B cell (primary cell): ENCODE results near the gene TMEM203. TPM values are rescaled to one million over a fixed set of nuclear protein-coding genes. Genes with fewer than 3 reads are reported as not detected.

Experiments used
- ATAC-seq: fragments of 200-7000 bp; cut with Tn5 transposase; one replicate; pipeline ENCODE4 v1.10.0; 2021; ENCODE audit warnings: low read depth, mild to moderate bottlenecking, moderate number of reproducible peaks, moderate library complexity
- CTCF ChIA-PET: fragments of 350-600 bp; sonication (Branson Sonifier 250); formaldehyde crosslinking; loops from one replicate; lab custom pipeline; 2021; ENCODE audit warnings: antibody characterized with exemption, inconsistent platforms; lab: Charles Lee
- POLR2A ChIA-PET: fragments of 350-600 bp; sonication (Branson Sonifier 250); formaldehyde crosslinking; loops from one replicate; lab custom pipeline; 2021; ENCODE audit warnings: antibody characterized with exemption; lab: Charles Lee
- DNase-seq: peaks from one replicate; pipeline ENCODE4 v3.0.0; 2013
- H2AFZ ChIP-seq: 2 replicates; pipeline ENCODE4 v1.6.1; 2012; ENCODE audit warnings: mild to moderate bottlenecking, low read depth, low read length; ENCODE audit not compliant: insufficient read depth, poor library complexity, severe bottlenecking
- H3K27ac ChIP-seq, 2 donors: 1 replicate in 1 of 2; 2 replicates in 1 of 2; pipeline ENCODE4 v1.5.1; 2012 to 2013; ENCODE audit warnings: low read length in 2 of 2, mild to moderate bottlenecking in 2 of 2, moderate library complexity in 1 of 2
- H3K27me3 ChIP-seq, 4 experiments: fragments of 200-600 bp in 1 of 4; sonication (generic) in 1 of 4; replicated peaks in 1 of 4; 1 replicate in 2 of 4; 2 replicates in 2 of 4; pipeline versions ENCODE4 v1.6.1 to v1.7.0; 2013 to 2016; ENCODE audit warnings: low read length in 3 of 4, mild to moderate bottlenecking in 2 of 4, mixed read lengths in 1 of 4, moderate library complexity in 1 of 4; ENCODE audit not compliant: insufficient read depth in 4 of 4, control insufficient read depth in 3 of 4; ENCODE audit errors: control extremely low read depth in 1 of 4
- H3K36me3 ChIP-seq, 2 experiments: replicated peaks in 1 of 2; 1 replicate in 1 of 2; 2 replicates in 1 of 2; pipeline versions ENCODE4 v1.6.1 to v1.7.1; 2013; ENCODE audit warnings: low read length in 1 of 2; ENCODE audit not compliant: insufficient read depth in 2 of 2, control insufficient read depth in 1 of 2; ENCODE audit errors: control extremely low read depth in 1 of 2, extremely low read depth in 1 of 2
- H3K4me1 ChIP-seq, 2 donors: fragments of 200-600 bp in 1 of 2; sonication (generic) in 1 of 2; 1 replicate in 1 of 2; 2 replicates in 1 of 2; pipeline versions ENCODE4 v1.5.1 to v1.6.1; 2013 to 2017; ENCODE audit warnings: low read length in 2 of 2; ENCODE audit not compliant: control insufficient read depth in 2 of 2, insufficient read depth in 2 of 2
- H3K4me2 ChIP-seq: replicated peaks from 2 replicates; pipeline ENCODE3; 2012; ENCODE audit warnings: mild to moderate bottlenecking, low read depth, low read length; ENCODE audit not compliant: poor library complexity, severe bottlenecking
- H3K4me3 ChIP-seq, 5 experiments: fragments of 200-600 bp in 1 of 5; sonication (generic) in 1 of 5; 1 replicate in 3 of 5; 2 replicates in 2 of 5; pipeline versions ENCODE4 v1.5.1 to v1.7.0; 2011 to 2016; ENCODE audit warnings: low read length in 4 of 5, mild to moderate bottlenecking in 4 of 5, low read depth in 2 of 5, control low read depth in 1 of 5, moderate library complexity in 1 of 5; ENCODE audit not compliant: insufficient read depth in 1 of 5; ENCODE audit errors: control extremely low read depth in 1 of 5, extremely low read depth in 1 of 5
- H3K79me2 ChIP-seq: fragments of 200-600 bp; sonication (generic); one replicate; pipeline ENCODE4 v1.6.0; 2016; ENCODE audit warnings: low read length; ENCODE audit not compliant: control insufficient read depth, insufficient read depth
- H3K9ac ChIP-seq: fragments of 200-600 bp; sonication (generic); 2 replicates; pipeline ENCODE4 v1.6.1; 2017; ENCODE audit warnings: mild to moderate bottlenecking, low read length, moderate library complexity
- H3K9me3 ChIP-seq, 3 donors: one replicate each; pipeline versions ENCODE4 v1.6.1 to v1.7.1; 2013; ENCODE audit warnings: low read length in 2 of 3; ENCODE audit not compliant: control insufficient read depth in 2 of 3, insufficient read depth in 1 of 3; ENCODE audit errors: control extremely low read depth in 1 of 3
- H4K20me1 ChIP-seq: 2 replicates; pipeline ENCODE4 v1.6.0; 2012; ENCODE audit warnings: mild to moderate bottlenecking, low read length; ENCODE audit not compliant: insufficient read depth, control insufficient read depth, poor library complexity, severe bottlenecking
- H3K27ac Mint-ChIP-seq: one replicate; pipeline ENCODE4 v1.8.0; 2021; ENCODE audit warnings: mixed read lengths
- H3K27me3 Mint-ChIP-seq: one replicate; pipeline ENCODE4 v1.8.0; 2021; ENCODE audit warnings: mixed read lengths
- H3K4me1 Mint-ChIP-seq: one replicate; pipeline ENCODE4 v1.8.0; 2021; ENCODE audit warnings: mixed read lengths
- H3K4me3 Mint-ChIP-seq: one replicate; pipeline ENCODE4 v1.8.0; 2021; ENCODE audit warnings: mixed read lengths
- H3K9me3 Mint-ChIP-seq: one replicate; pipeline ENCODE4 v1.8.0; 2022; ENCODE audit warnings: mixed read lengths; ENCODE audit not compliant: insufficient read depth
- EZH2 ChIP-seq: IDR thresholded peaks from 2 replicates; pipeline ENCODE4 v1.6.1; 2012; ENCODE audit warnings: borderline replicate concordance, low read depth, mild to moderate bottlenecking, moderate library complexity, low read length; ENCODE audit not compliant: insufficient read depth, poor library complexity, severe bottlenecking
- WGBS: methylation state at CpG from one replicate; pipeline ENCODE4 v1.1.5; 2013; ENCODE audit warnings: missing lambda C conversion rate; ENCODE audit not compliant: insufficient coverage; 5-methylcytosine and 5-hydroxymethylcytosine counted together
- intact Hi-C: fragments of 100-400 bp; cut with micrococcal nuclease; formaldehyde crosslinking; loops from one replicate; pipeline ENCODE4 v1.10.0; 2022
- polyA plus RNA-seq: library from polyadenylated mRNA; depleted of rRNA; stranded (reverse); fragments of >200 nt; gene quantifications from 2 replicates; pipeline ENCODE4 v1.2.3, GENCODE V29; 2012
- total RNA-seq, 2 donors: library from RNA; stranded (reverse); fragments of 120-200 nt in 1 of 2; gene quantifications; 1 replicate in 1 of 2; 2 replicates in 1 of 2; pipeline versions ENCODE4 v1.2.3 to v1.2.4, GENCODE V29; 2013 to 2022
- TF ChIP-seq, protein P1 (sequence below): fragments of 200-600 bp; IDR thresholded peaks from one replicate; pipeline ENCODE4 v1.8.0; 2022; ENCODE audit warnings: antibody characterized with exemption, mild to moderate bottlenecking

The TMEM203 gene
- total and polyA plus RNA-seq, 2 donors (not counting 1 experiment from before 2014, with no cell fraction given), result 20.6 to 35.7 TPM

DNA sequence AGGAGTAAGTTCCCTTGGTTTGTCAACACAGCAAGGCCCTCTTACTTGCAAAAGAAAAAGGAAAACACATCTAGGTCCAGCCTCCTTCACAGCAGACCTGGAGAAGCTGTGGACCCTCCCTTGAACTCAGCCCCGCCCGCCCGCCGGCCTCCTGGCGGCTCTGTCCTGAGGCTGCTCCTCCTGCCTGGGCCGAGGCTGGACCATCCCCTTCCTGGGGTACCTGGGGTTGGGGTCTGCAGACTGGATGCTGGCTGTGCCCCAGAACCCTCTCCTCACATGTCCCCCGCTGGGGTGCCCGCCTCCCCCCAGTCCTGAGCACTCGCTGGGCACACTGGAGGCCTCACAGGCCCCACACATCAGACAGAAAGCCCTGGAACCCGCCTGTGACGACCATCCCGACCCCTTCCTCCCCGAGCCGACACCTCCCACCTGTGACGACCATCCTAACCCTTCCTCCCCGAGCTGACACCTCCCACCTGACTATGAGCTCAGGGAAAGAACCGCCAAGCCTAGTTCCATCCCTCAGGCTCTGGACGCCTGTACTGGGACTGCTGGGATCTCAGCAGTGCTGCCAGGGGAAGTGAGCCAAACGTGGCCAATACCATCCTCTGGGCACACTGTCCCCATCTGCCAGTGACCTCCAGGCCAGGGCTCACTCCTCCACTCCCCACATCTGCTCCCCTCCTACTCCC, 26.4 kb downstream of the TMEM203 start:
- Mint-ChIP-seq H3K4me1 (peaks cover 1% of the 10 kb centered on the region), H3K4me3 (no peak overlapping the region), H3K27me3 (no peaks in the 10 kb centered on the region), H3K9me3 (no peaks in the 10 kb centered on the region), H3K27ac (no peak overlapping the region)
- intact Hi-C loops, result no loop called here
- Histone ChIP-seq H3K79me2 (no peaks in the 10 kb centered on the region), H2AFZ (no peak overlapping the region), H3K4me2 (no peak overlapping the region), H4K20me1 (peaks cover 32% of the 10 kb centered on the region), H3K9me3 (no peaks in the 10 kb centered on the region), H3K4me3 (no peak overlapping the region), H3K36me3 (peaks cover 0 to 54% of the 10 kb centered on the region in 2 experiments), H3K27ac (no peak overlapping the region), H3K4me1 (peaks cover 7 to 9% of the 10 kb centered on the region in 2 donors), H3K9ac (no peak overlapping the region), H3K27me3 (no peaks in the 10 kb centered on the region)
- 97% methylated on average over 19 of the region's 19 CpGs for WGBS
- TF ChIP-seq, protein P1, sequence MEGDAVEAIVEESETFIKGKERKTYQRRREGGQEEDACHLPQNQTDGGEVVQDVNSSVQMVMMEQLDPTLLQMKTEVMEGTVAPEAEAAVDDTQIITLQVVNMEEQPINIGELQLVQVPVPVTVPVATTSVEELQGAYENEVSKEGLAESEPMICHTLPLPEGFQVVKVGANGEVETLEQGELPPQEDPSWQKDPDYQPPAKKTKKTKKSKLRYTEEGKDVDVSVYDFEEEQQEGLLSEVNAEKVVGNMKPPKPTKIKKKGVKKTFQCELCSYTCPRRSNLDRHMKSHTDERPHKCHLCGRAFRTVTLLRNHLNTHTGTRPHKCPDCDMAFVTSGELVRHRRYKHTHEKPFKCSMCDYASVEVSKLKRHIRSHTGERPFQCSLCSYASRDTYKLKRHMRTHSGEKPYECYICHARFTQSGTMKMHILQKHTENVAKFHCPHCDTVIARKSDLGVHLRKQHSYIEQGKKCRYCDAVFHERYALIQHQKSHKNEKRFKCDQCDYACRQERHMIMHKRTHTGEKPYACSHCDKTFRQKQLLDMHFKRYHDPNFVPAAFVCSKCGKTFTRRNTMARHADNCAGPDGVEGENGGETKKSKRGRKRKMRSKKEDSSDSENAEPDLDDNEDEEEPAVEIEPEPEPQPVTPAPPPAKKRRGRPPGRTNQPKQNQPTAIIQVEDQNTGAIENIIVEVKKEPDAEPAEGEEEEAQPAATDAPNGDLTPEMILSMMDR, result no peak
- no peak for TF ChIP-seq EZH2
- ChIA-PET CTCF (interaction anchor here (1.4 kb wide), 1 partner anchor 10 kb away, joined by 3 read pairs; the partner anchor contains the start of genes ANAPC2 and SSNA1), POLR2A (no interaction called here)
- ATAC-seq, result no peak
- DNase-seq, result no peak

DNA sequence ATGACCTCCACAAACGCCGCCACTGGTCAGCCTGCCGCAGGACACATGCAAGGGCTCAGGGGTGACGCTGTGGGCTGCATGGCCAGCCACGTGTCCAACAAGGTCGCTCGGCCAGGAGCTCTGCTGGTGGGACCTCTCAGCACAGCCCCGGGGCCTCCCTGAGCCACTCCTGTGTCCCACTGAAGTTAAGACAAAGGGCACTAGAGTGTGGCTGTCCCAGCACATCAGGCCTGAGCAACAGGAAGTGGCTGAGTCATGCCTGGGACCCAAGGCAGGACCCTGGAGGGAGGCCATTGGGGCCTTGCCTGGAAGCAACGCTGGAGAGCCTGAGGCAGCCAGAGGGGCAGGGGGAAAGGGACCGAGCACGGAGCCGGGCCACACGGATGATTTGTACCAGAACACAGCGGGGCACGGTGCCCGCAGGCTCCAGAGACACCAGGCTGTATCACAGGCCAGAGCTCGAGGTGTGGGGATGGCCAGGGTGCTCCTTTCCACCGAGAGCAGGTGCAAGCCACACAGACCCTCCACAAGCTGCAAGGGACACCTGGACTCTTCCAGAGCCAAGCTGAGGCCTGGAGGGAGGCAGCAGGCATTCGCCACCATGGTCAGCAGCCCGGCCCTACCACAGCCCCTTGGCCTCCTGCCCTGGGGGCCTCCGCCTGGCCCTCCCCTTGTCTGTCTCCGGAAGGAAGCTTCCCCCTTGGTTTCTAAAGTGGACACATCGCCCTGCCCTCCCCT, 27.1 kb downstream of the TMEM203 start:
- Histone ChIP-seq H3K4me1 (peaks cover 7 to 9% of the 10 kb centered on the region in 2 donors), H3K4me2 (no peak overlapping the region), H3K36me3 (peaks cover 0 to 47% of the 10 kb centered on the region in 2 experiments), H2AFZ (no peak overlapping the region), H3K79me2 (no peaks in the 10 kb centered on the region), H3K27ac (no peak overlapping the region), H3K9ac (no peak overlapping the region), H3K9me3 (no peaks in the 10 kb centered on the region), H4K20me1 (peaks cover 24% of the 10 kb centered on the region), H3K4me3 (no peak overlapping the region), H3K27me3 (peaks cover 0 to under 1% (median 0%) of the 10 kb centered on the region in 4 experiments)
- no peak for DNase-seq
- ChIA-PET CTCF (interaction anchor here (1.4 kb wide), 1 partner anchor 10 kb away, joined by 3 read pairs; the partner anchor contains the start of genes ANAPC2 and SSNA1), POLR2A (no interaction called here)
- Mint-ChIP-seq H3K27ac (no peak overlapping the region), H3K4me1 (peaks cover 2% of the 10 kb centered on the region), H3K9me3 (no peaks in the 10 kb centered on the region), H3K27me3 (no peaks in the 10 kb centered on the region), H3K4me3 (no peak overlapping the region)
- intact Hi-C loops, result no loop called here
- 94% methylated on average over 23 of the region's 23 CpGs for WGBS
- TF ChIP-seq EZH2, result no peak
- TF ChIP-seq, protein P1, result no peak
- no peak for ATAC-seq
